ENCODE data around the gene ERICH2. TPM values are rescaled to one million over a fixed set of nuclear protein-coding genes. Genes with fewer than 3 reads are reported as not detected.
A peak's percentile ranks its signal among the peaks of the same experiment; 100 is the strongest.

The ERICH2 gene
- total and polyA plus RNA-seq, 2 of the 13 experiments (the other 11 are each of a cell fraction or from before 2014, with no cell fraction given) = not detected

DNA sequence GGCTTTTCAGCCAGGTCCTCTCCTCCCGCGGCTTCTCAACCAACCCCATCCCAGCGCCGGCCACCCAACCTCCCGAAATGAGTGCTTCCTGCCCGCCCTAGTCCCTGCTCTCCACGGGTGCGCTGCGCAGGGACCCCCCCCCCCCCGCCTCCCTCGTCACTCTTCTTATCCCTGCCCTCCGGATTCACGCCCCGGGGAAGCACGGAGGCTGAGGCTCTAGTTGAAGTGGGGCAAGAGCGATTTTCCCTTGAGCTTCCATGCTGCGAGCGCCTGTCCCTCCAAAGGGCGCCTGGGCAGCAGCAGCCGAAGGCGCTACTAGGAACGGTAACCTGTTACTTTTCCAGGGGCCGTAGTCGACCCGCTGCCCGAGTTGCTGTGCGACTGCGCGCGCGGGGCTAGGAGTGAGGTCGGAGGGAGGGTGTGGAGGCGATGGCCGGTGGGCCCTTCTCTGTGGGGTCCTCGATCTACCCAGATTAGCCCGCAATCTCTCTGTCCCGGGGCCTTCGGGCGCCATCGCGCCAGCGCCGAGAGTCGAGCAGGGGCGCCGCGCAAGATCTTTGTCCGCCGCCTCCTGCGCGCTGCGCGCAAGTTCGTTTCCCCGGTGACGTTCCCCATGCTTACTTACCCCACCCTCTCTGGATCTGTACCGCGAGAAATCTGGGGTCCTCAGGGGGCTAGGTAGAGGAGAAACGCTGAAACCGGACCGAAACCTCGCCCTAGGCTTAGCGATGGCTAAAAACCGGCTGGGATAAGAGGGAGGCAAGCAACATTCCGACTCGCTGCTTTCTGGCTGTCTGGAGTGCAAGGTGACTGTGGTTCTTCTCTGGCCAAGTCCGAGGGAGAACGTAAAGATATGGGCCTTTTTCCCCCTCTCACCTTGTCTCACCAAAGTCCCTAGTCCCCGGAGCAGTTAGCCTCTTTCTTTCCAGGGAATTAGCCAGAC is 47.2 kb downstream of the ERICH2 start:
- BruUV-seq (replicated peaks) = no TSS peak
- Histone ChIP-seq H3K4me2 (ENCODE audit: low read depth, low read length) (peak overlapping the region; percentile 81), H3K36me3 (replicated peaks in 1 of 2; ENCODE audit: control insufficient read depth in 1 of 2, insufficient read depth in 2 of 2, low read length in 2 of 2) (no peaks in the 10 kb centered on the region), H3K4me1 (ENCODE audit: insufficient read depth, low read length) (peaks cover 27% of the 10 kb centered on the region), H3K79me2 (ENCODE audit: insufficient read depth, low read length) (no peaks in the 10 kb centered on the region), H3K9me3 (ENCODE audit: low read length) (no peaks in the 10 kb centered on the region), H2AFZ (ENCODE audit: low read length) (no peak overlapping the region), H3K9ac (ENCODE audit: insufficient read depth, low read depth, low read length) (no peak overlapping the region), H3K27me3 (ENCODE audit: control insufficient read depth in 1 of 2, insufficient read depth in 2 of 2, low read length in 2 of 2) (peaks cover 23 to 86% of the 10 kb centered on the region in 2 experiments), H3K4me3 (replicated peaks in 1 of 3; ENCODE audit: insufficient read depth in 1 of 3, low read depth in 2 of 3, low read length in 3 of 3) (peak overlapping the region; percentile 39 to 74 (median 45)), H3K27ac (ENCODE audit: extremely low read length, insufficient read depth, low read length) (no peak overlapping the region), H4K20me1 (ENCODE audit: insufficient read depth, low read length) (peaks cover 7% of the 10 kb centered on the region; the same call in 1 of the 2 replicates)
- no peak for FAIRE-seq
- no peak for DNase-seq (ENCODE audit: low spot score)
- POLR2A ChIA-PET = no interaction called here
- WGBS (ENCODE audit: low lambda C conversion rate) = 4% methylated on average over 56 of the region's 69 CpGs
- intact Hi-C loops (cut with micrococcal nuclease; ENCODE audit: unreplicated experiment) (loop anchor here (2.0 kb wide), 1 partner anchor 457 kb away; no protein-coding TSS in a partner anchor), in situ Hi-C loops (cut with HindIII; ENCODE audit: extremely low pct_ligation_motif_present, low pct_unique_long_range_greater_than_20kb) (loop anchor here (5.0 to 10.0 kb wide), 2 partner anchors 445 to 583 kb away; no protein-coding TSS in a partner anchor)
- CTCF ChIA-PET (ENCODE audit: low intra/inter-chr PET ratio, low total read pairs) = interaction anchor here (1.9 to 5.6 kb wide), 4 partner anchors 408 to 456 kb away, joined by 18 to 61 read pairs (median 38); no protein-coding TSS in a partner anchor
- ATAC-seq = peak; percentile 52
- TF ChIP-seq, protein P1, sequence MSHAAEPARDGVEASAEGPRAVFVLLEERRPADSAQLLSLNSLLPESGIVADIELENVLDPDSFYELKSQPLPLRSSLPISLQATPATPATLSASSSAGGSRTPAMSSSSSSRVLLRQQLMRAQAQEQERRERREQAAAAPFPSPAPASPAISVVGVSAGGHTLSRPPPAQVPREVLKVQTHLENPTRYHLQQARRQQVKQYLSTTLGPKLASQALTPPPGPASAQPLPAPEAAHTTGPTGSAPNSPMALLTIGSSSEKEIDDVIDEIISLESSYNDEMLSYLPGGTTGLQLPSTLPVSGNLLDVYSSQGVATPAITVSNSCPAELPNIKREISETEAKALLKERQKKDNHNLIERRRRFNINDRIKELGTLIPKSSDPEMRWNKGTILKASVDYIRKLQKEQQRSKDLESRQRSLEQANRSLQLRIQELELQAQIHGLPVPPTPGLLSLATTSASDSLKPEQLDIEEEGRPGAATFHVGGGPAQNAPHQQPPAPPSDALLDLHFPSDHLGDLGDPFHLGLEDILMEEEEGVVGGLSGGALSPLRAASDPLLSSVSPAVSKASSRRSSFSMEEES (CRISPR knock-in tag; IDR thresholded peaks at IDR 0.05) = no peak
- peak; percentile 53; the same call in 1 of the 2 replicates for TF ChIP-seq NFE2L1 (CRISPR knock-in tag; IDR thresholded peaks at IDR 0.05; ENCODE audit: borderline replicate concordance)
- TF ChIP-seq, protein P2, sequence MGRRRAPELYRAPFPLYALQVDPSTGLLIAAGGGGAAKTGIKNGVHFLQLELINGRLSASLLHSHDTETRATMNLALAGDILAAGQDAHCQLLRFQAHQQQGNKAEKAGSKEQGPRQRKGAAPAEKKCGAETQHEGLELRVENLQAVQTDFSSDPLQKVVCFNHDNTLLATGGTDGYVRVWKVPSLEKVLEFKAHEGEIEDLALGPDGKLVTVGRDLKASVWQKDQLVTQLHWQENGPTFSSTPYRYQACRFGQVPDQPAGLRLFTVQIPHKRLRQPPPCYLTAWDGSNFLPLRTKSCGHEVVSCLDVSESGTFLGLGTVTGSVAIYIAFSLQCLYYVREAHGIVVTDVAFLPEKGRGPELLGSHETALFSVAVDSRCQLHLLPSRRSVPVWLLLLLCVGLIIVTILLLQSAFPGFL (CRISPR knock-in tag; IDR thresholded peaks at IDR 0.05) = no peak
- peak; percentile 96 for TF ChIP-seq EZH2 (conservative IDR thresholded peaks at IDR 0.05; ENCODE audit: low read depth, low read length)
- TF ChIP-seq ZNF788 (CRISPR knock-in tag; IDR thresholded peaks at IDR 0.05; ENCODE audit: borderline replicate concordance) = peak; percentile 42; the same call in 1 of the 2 replicates
- TF ChIP-seq BCL6 (CRISPR knock-in tag; IDR thresholded peaks at IDR 0.05) = peak; percentile 23; the same call in 1 of the 2 replicates
- peak; percentile 76; the same call in 1 of the 2 replicates for TF ChIP-seq ZFP41 (CRISPR knock-in tag; IDR thresholded peaks at IDR 0.05; ENCODE audit: borderline replicate concordance)
- TF ChIP-seq NFKB2 (CRISPR knock-in tag; IDR thresholded peaks at IDR 0.05; ENCODE audit: borderline replicate concordance) = peak; percentile 34; the same call in 1 of the 2 replicates
- TF ChIP-seq, protein P3, sequence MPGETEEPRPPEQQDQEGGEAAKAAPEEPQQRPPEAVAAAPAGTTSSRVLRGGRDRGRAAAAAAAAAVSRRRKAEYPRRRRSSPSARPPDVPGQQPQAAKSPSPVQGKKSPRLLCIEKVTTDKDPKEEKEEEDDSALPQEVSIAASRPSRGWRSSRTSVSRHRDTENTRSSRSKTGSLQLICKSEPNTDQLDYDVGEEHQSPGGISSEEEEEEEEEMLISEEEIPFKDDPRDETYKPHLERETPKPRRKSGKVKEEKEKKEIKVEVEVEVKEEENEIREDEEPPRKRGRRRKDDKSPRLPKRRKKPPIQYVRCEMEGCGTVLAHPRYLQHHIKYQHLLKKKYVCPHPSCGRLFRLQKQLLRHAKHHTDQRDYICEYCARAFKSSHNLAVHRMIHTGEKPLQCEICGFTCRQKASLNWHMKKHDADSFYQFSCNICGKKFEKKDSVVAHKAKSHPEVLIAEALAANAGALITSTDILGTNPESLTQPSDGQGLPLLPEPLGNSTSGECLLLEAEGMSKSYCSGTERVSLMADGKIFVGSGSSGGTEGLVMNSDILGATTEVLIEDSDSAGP (CRISPR knock-in tag; IDR thresholded peaks at IDR 0.05; ENCODE audit: borderline replicate concordance) = peak; percentile 54; the same call in 1 of the 2 replicates
- TF ChIP-seq KDM5B (CRISPR knock-in tag; IDR thresholded peaks at IDR 0.05; ENCODE audit: borderline replicate concordance) = 0 out of 2 replicates have a peak, but pooled peaks have one; percentile 31
- 0 out of 2 replicates have a peak, but pooled peaks have one; percentile 25 for TF ChIP-seq HOXD1 (CRISPR knock-in tag; IDR thresholded peaks at IDR 0.05)
- peak; percentile 65 for TF ChIP-seq HNRNPLL (IDR thresholded peaks at IDR 0.05; ENCODE audit: low read depth, low read length, poor library complexity, severe bottlenecking)
- no peak for TF ChIP-seq PAWR (CRISPR knock-in tag; IDR thresholded peaks at IDR 0.05; ENCODE audit: borderline replicate concordance)
- TF ChIP-seq GTF3A (CRISPR knock-in tag; conservative IDR thresholded peaks at IDR 0.05) = no peak
- 0 out of 2 replicates have a peak, but pooled peaks have one; percentile 31 for TF ChIP-seq ZNF224 (CRISPR knock-in tag; IDR thresholded peaks at IDR 0.05)
- 0 out of 2 replicates have a peak, but pooled peaks have one; percentile 57 for TF ChIP-seq MTF2 (CRISPR knock-in tag; IDR thresholded peaks at IDR 0.05; ENCODE audit: borderline replicate concordance)
- TF ChIP-seq ZNF777 (CRISPR knock-in tag; IDR thresholded peaks at IDR 0.05) = peak; percentile 53; the same call in 1 of the 2 replicates
- TF ChIP-seq PCBP1 (IDR thresholded peaks at IDR 0.05; ENCODE audit: borderline replicate concordance, low read depth, low read length) = 0 out of 2 replicates have a peak, but pooled peaks have one; percentile 81
